Lung (tissue), 12 donors: ENCODE data around the gene COL8A1. TPM values are rescaled to one million over a fixed set of nuclear protein-coding genes. Genes with fewer than 3 reads are reported as not detected.

Experiments used
- ATAC-seq: fragments of 200-7000 bp; cut with Tn5 transposase; one replicate; pipeline ENCODE4 v1.9.1; 2020; ENCODE audit warnings: moderate number of reproducible peaks; ENCODE audit not compliant: insufficient read depth, low FRiP score
- DNase-seq, 3 donors: peaks; one replicate each; pipeline ENCODE4 v3.0.0-alpha.2; 2013 to 2017
- H3K27ac ChIP-seq, 2 donors: one replicate each; pipeline ENCODE4 v1.5.1; 2013; ENCODE audit warnings: mild to moderate bottlenecking in 2 of 2, moderate library complexity in 2 of 2, control low read depth in 1 of 2, inconsistent platforms in 1 of 2, low read depth in 1 of 2, low read length in 1 of 2
- H3K27me3 ChIP-seq, 3 donors: one replicate each; pipeline ENCODE4 v1.5.1; 2013; ENCODE audit warnings: low read length in 2 of 3; ENCODE audit not compliant: control insufficient read depth in 3 of 3, insufficient read depth in 3 of 3
- H3K36me3 ChIP-seq, 4 donors: one replicate each; pipeline ENCODE4 v1.5.1; 2013; ENCODE audit warnings: low read length in 4 of 4, mild to moderate bottlenecking in 1 of 4, moderate library complexity in 1 of 4; ENCODE audit not compliant: control insufficient read depth in 4 of 4, insufficient read depth in 4 of 4
- H3K4me1 ChIP-seq, 5 donors: one replicate each; pipeline ENCODE4 v1.5.1; 2013; ENCODE audit warnings: low read length in 5 of 5, mild to moderate bottlenecking in 2 of 5, moderate library complexity in 1 of 5; ENCODE audit not compliant: control insufficient read depth in 5 of 5, insufficient read depth in 5 of 5
- H3K4me3 ChIP-seq: one replicate; pipeline ENCODE4 v1.5.1; 2013; ENCODE audit warnings: mild to moderate bottlenecking, control low read depth, moderate library complexity
- H3K9ac ChIP-seq, 2 donors: one replicate each; pipeline ENCODE4 v1.5.1; 2013; ENCODE audit warnings: low read length in 2 of 2, control low read depth in 1 of 2; ENCODE audit not compliant: insufficient read depth in 1 of 2
- H3K9me3 ChIP-seq, 4 donors: one replicate each; pipeline ENCODE4 v1.5.1; 2013; ENCODE audit warnings: low read length in 3 of 4, mild to moderate bottlenecking in 1 of 4, moderate library complexity in 1 of 4; ENCODE audit not compliant: control insufficient read depth in 4 of 4, insufficient read depth in 3 of 4
- CTCF ChIP-seq: IDR thresholded peaks from 2 replicates; pipeline ENCODE4 v1.5.1; 2012; ENCODE audit warnings: mild to moderate bottlenecking; ENCODE audit errors: control extremely low read depth, extremely low read depth
- WGBS, 2 donors: extraction: QIAGEN DNeasy Blood & Tissue Kit; methylation state at CpG; one replicate each; pipeline ENCODE4 v1.1.7; 2013; 5-methylcytosine and 5-hydroxymethylcytosine counted together
- polyA plus RNA-seq, 2 donors: library from polyadenylated mRNA; stranded (reverse); fragments of 200-250 nt; gene quantifications; one replicate each; pipeline ENCODE4 v1.2.1, GENCODE V29; 2013
- total RNA-seq, 2 donors: library from RNA; depleted of rRNA in 1 of 2; stranded (reverse); fragments of >200 nt in 1 of 2; gene quantifications; one replicate each; pipeline ENCODE4 v1.2.1, GENCODE V29; 2014 to 2021
- donor health status: control.
- donor health status: control.
- donor health status: Bipolar disorder and iron deficiency.
- donor health status: healthy.
- donor health status: DM: yes; HTN: yes; CAD: no.

Gene COL8A1
- total and polyA plus RNA-seq, 4 donors = 19.5 to 84.6 (median 57.1) TPM

GRCh38 chr3:99761415-99762165, 123.2 kb downstream of the COL8A1 start:
- ATAC-seq = no peak
- Histone ChIP-seq H3K4me1 (peaks cover 0 to 3% (median 0%) of the 10 kb centered on the region in 5 donors), H3K4me3 (no peak overlapping the region), H3K36me3 (no peaks in the 10 kb centered on the region), H3K27ac (no peak overlapping the region), H3K27me3 (peaks cover 0 to 4% (median 0%) of the 10 kb centered on the region in 3 donors), H3K9ac (no peak overlapping the region), H3K9me3 (no peaks in the 10 kb centered on the region)
- WGBS, 2 donors = 81 to 87% methylated on average over 8 of the region's 8 CpGs
- no peak for DNase-seq
- no peak for TF ChIP-seq CTCF

GRCh38 chr3:99762901-99763300, 124.5 kb downstream of the COL8A1 start:
- no peak overlapping the region for H3K4me3 ChIP-seq
- no peaks in the 10 kb centered on the region for H3K36me3 ChIP-seq
- WGBS, 2 donors = 93 to 100% methylated on average over 1 of the region's 1 CpG
- TF ChIP-seq CTCF = no peak
- no peak for DNase-seq
- no peaks in the 10 kb centered on the region for H3K27me3 ChIP-seq
- H3K4me1 ChIP-seq = peaks cover 0 to 3% (median 0%) of the 10 kb centered on the region in 5 donors
- H3K9ac ChIP-seq = no peak overlapping the region
- no peak overlapping the region for H3K27ac ChIP-seq
- no peaks in the 10 kb centered on the region for H3K9me3 ChIP-seq
- ATAC-seq = no peak

GRCh38 chr3:99764377-99764776, 126.0 kb downstream of the COL8A1 start:
- Histone ChIP-seq H3K27me3 (no peaks in the 10 kb centered on the region), H3K9ac (no peak overlapping the region), H3K4me3 (no peak overlapping the region), H3K36me3 (no peaks in the 10 kb centered on the region), H3K9me3 (no peaks in the 10 kb centered on the region), H3K4me1 (no peaks in the 10 kb centered on the region), H3K27ac (no peak overlapping the region)
- 97 to 99% methylated on average over 5 of the region's 5 CpGs for WGBS, 2 donors
- ATAC-seq = no peak
- no peak for DNase-seq
- TF ChIP-seq CTCF = no peak
